Gastroesophageal sphincter (tissue), 4 donors: ENCODE data around the gene STAG3. TPM values are rescaled to one million over a fixed set of nuclear protein-coding genes. Genes with fewer than 3 reads are reported as not detected.

ENCODE experiments used
- ATAC-seq: fragments of 150-250 bp; one replicate; pipeline ENCODE4 v1.9.1; 2016; ENCODE audit warnings: mild to moderate bottlenecking, moderate library complexity
- H3K27ac ChIP-seq, 4 donors: fragments of 200-600 bp; sonication (generic) in 3 of 4; 1 replicate in 3 of 4; 2 replicates in 1 of 4; pipeline ENCODE4 v1.5.1; 2016 to 2019
- H3K27me3 ChIP-seq: fragments of 200-600 bp; sonication (generic); one replicate; pipeline ENCODE4 v1.5.1; 2019
- H3K36me3 ChIP-seq, 2 donors: fragments of 200-600 bp; sonication (generic); one replicate each; pipeline ENCODE4 v1.5.1; 2019; ENCODE audit warnings: control low read depth in 1 of 2
- H3K4me1 ChIP-seq, 3 donors: fragments of 200-600 bp; sonication (generic); 1 replicate in 2 of 3; 2 replicates in 1 of 3; pipeline ENCODE4 v1.5.1; 2016 to 2019; ENCODE audit warnings: control low read depth in 2 of 3
- H3K4me3 ChIP-seq, 2 donors: fragments of 200-600 bp; sonication (generic); one replicate each; pipeline ENCODE4 v1.5.1; 2019; ENCODE audit warnings: mild to moderate bottlenecking in 1 of 2, moderate library complexity in 1 of 2
- H3K9me3 ChIP-seq, 3 donors: fragments of 200-600 bp; sonication (generic); one replicate each; pipeline ENCODE4 v1.5.1; 2017 to 2019; ENCODE audit warnings: control low read depth in 2 of 3
- CTCF ChIP-seq, 4 experiments: fragments of 200-600 bp in 2 of 4; fragments of 450-650 bp in 2 of 4; sonication (generic) in 1 of 4; IDR thresholded peaks; one replicate each; pipeline ENCODE4 v1.5.1; 2017 to 2019; ENCODE audit warnings: antibody characterized with exemption in 4 of 4, mild to moderate bottlenecking in 2 of 4, moderate library complexity in 2 of 4
- EP300 ChIP-seq: sonication (generic); formaldehyde crosslinking; IDR thresholded peaks from one replicate; pipeline ENCODE4 v1.6.1; 2017; ENCODE audit warnings: antibody characterized with exemption, mild to moderate bottlenecking
- POLR2A ChIP-seq, 2 donors: fragments of 450-650 bp; IDR thresholded peaks; one replicate each; pipeline ENCODE4 v1.6.1; 2017; ENCODE audit warnings: antibody characterized with exemption in 2 of 2, mild to moderate bottlenecking in 2 of 2, moderate library complexity in 1 of 2
- POLR2AphosphoS5 ChIP-seq: sonication (generic); formaldehyde crosslinking; IDR thresholded peaks from one replicate; pipeline ENCODE4 v1.6.1; 2017; ENCODE audit warnings: antibody characterized with exemption
- WGBS, 2 donors: methylation state at CpG; one replicate each; pipeline ENCODE4 v1.1.5; 2018; ENCODE audit warnings: low coverage in 1 of 2; 5-methylcytosine and 5-hydroxymethylcytosine counted together
- total RNA-seq, 4 donors: library from RNA; depleted of rRNA; stranded (reverse); fragments of >200 nt; gene quantifications; one replicate each; pipeline ENCODE4 v1.1.0, GENCODE V29; 2016

STAG3 gene
- total RNA-seq, 4 donors from 2014 or later = 0.47 TPM; not detected in 3

DNA sequence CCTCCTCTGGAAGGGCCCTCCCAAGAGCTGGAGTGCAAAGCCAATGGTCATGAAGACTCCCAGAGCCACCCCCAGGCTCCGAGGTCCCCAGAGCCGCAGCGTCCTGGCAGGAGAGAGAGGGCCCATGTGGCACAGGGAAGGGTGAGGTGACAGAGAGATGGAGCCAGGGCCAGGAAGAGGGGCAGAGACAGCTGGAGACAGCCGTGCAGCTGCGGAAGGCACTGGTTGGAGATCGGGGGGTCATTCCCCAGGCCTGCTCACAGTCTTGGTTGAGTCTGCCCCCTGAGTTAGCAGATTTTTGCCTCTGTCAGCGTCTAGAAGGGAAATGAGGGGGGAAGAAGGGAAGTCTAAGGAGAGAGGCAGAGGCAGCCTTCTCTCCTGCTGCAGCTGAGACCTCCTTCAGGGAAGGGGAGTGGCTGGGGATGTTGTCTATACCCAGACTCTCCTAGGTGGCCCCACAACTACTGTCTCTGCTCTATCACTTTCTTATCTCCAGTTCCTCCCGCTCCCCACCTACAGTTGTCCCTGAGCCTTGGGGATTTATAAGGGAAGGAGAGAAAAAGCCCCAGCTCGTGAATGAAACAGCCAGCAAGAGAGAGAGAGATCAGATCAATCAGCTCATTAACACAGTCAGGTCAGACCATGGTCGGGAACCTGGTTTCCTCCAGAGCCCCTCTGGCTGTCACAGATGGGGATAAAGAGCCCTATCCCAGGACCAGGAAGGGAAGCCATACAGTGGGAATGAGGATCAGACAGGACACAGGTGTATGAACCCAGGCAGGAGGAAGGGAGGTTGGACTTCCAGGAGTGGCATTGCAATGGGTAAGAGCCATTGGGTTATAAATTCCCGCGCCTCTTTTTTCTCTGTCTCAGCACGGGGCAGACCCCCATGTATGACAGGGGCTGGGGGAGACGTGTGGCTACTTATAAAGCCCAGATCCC is 10.5 kb upstream of the STAG3 start:
- no peak for ATAC-seq
- peak overlapping the region in 1 of 2 donors; percentile 53 for H3K4me3 ChIP-seq

DNA sequence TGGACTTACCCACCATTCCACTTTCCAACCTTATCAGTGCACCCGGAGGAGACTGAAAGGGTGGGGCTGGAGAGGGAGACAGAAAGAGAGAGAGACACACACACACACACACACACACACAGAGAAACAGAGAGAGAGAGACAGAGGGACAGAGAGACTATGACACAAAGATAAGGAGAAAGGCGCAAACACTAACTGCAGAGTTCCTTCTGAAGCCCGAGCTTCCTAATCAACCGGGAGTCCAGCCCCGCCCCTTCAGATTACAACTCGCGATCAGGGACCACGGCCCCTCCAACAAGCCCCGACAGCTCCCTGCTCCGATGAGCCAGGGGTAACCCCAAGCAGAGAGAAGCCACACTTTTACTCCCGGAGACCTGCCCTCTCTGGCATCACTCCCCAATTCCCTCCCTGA is 9.8 kb upstream of the STAG3 start:
- Histone ChIP-seq H3K36me3 (no peaks in the 10 kb centered on the region), H3K27me3 (peaks cover 50% of the 10 kb centered on the region), H3K9me3 (no peaks in the 10 kb centered on the region), H3K4me1 (peaks cover 0 to 41% (median 3%) of the 10 kb centered on the region in 3 donors), H3K27ac (peak overlapping the region in 3 of 4 donors; percentile 63 to 83 (median 73)), H3K4me3 (peak overlapping the region; percentile 22 to 53)
- ATAC-seq = peak; percentile 15
- 5 to 22% methylated on average over 1 to 8 of the region's 11 CpGs for WGBS, 2 donors
- TF ChIP-seq EP300 (no peak), CTCF (IDR thresholded peaks at IDR 0.05) (no peak), POLR2A (IDR thresholded peaks at IDR 0.05) (no peak), POLR2AphosphoS5 (no peak)

More for the DNA sequence above, 10.5 kb upstream of the STAG3 start:
- H3K36me3 ChIP-seq = no peaks in the 10 kb centered on the region
- WGBS, 2 donors = 63 to 68% methylated on average over 3 to 9 of the region's 14 CpGs
- TF ChIP-seq POLR2A (IDR thresholded peaks at IDR 0.05) = no peak
- TF ChIP-seq CTCF (IDR thresholded peaks at IDR 0.05) = no peak
- no peak for TF ChIP-seq EP300
- H3K9me3 ChIP-seq = no peaks in the 10 kb centered on the region
- H3K27ac ChIP-seq = peak overlapping the region in 2 of 4 donors; percentile 73 to 83
- peaks cover 46% of the 10 kb centered on the region for H3K27me3 ChIP-seq
- peaks cover 0 to 41% (median 3%) of the 10 kb centered on the region in 3 donors for H3K4me1 ChIP-seq

DNA sequence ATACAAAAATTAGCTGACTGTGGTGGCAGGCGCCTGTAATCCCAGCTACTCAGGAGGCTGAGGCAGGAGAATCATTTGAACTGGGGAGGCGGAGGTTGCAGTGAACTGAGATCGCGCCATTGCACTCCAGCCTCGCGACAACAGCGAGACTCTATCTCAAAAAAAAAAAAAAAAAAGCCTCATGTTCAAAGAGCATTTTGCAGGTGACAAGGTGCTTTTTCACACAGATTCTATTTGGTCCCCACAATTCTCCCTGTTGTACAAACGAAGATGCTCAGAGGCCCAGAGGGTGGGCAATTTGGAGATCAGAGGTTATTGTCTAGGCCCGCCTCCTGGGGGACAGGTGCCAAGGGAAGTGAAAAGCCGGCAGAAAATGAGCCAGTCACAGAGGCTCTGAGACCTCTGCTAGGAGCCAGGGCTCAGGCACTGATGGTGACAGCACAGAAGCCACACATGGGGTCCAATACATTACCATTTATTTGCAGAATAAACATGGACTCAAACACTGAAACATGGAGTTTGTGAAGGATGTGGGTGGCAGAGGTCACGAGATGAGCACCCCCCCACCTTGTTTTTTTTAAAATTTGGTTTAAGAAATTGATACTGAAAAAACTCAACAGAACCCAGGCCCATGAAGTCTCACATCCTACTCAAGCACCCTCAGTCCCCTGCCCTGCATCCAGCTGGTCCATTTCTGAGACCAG is 8.4 kb upstream of the STAG3 start:
- H3K27ac ChIP-seq = peak overlapping the region in 3 of 4 donors; percentile 63 to 83 (median 73)
- WGBS, 2 donors = 78 to 79% methylated on average over 9 to 10 of the region's 11 CpGs
- peak overlapping the region in 1 of 2 donors; percentile 53 for H3K4me3 ChIP-seq
- no peak for TF ChIP-seq POLR2A (IDR thresholded peaks at IDR 0.05)
- no peak for TF ChIP-seq EP300
- TF ChIP-seq CTCF (IDR thresholded peaks at IDR 0.05) = no peak
- TF ChIP-seq POLR2AphosphoS5 = no peak
- no peaks in the 10 kb centered on the region for H3K9me3 ChIP-seq
- H3K36me3 ChIP-seq = no peaks in the 10 kb centered on the region
- ATAC-seq = no peak
- peaks cover 0 to 41% (median 3%) of the 10 kb centered on the region in 3 donors for H3K4me1 ChIP-seq
- peaks cover 60% of the 10 kb centered on the region for H3K27me3 ChIP-seq

- Histone ChIP-seq H3K4me1 (peaks cover 0 to 41% (median 3%) of the 10 kb centered on the region in 3 donors), H3K27me3 (peaks cover 63% of the 10 kb centered on the region), H3K36me3 (no peaks in the 10 kb centered on the region), H3K27ac (no peak overlapping the region), H3K4me3 (no peak overlapping the region), H3K9me3 (no peaks in the 10 kb centered on the region)
- TF ChIP-seq EP300 (no peak), POLR2A (IDR thresholded peaks at IDR 0.05) (no peak), CTCF (IDR thresholded peaks at IDR 0.05) (no peak), POLR2AphosphoS5 (no peak)
- WGBS, 2 donors = 90 to 91% methylated on average over 5 to 6 of the region's 11 CpGs
- ATAC-seq = no peak
Observed at GRCh38 chr7:100170101-100170897, 7.4 kb upstream of the STAG3 start.
